Measurements from ENCODE around the gene SKAP1. TPM values are rescaled to one million over a fixed set of nuclear protein-coding genes. Genes with fewer than 3 reads are reported as not detected.
"Not testable (repeated sequence)": the region's sequence is repeated elsewhere in the genome, so short reads cannot be mapped to it uniquely, and the experiment has no call there.

Gene SKAP1
- total RNA-seq, 4 donors from 2014 or later = 1.2 to 6.4 (median 4.9) TPM; not detected in 1

DNA sequence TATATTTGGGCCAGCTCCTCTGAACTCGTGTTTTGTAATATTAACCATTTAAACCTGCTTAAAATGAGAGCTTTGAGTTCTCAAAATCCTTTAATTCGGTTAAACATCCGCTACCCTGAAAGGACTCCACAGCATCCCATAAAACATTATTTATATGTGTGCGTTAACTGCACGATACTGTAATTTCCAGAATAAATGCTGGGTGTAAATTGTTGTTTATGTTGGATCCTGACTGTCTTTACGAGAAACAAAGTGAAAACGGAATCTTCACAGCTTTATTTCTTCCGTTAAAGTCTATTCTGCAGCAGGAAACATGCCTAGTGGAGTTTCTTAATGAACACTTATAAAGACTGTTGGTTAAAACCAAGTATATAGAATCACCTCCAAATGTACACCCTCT lies 179.1 kb downstream of the SKAP1 start:
- DNase-seq = no peak
- Histone ChIP-seq H3K36me3 (no peaks in the 10 kb centered on the region), H3K27me3 (peaks cover 17% of the 10 kb centered on the region), H3K4me1 (no peaks in the 10 kb centered on the region), H3K4me3 (no peak overlapping the region), H3K9me3 (no peaks in the 10 kb centered on the region), H3K27ac (no peak overlapping the region)
- WGBS, 2 donors (ENCODE audit: low coverage in 1 of 2) = 65 to 75% methylated on average over 8 of the region's 8 CpGs
- TF ChIP-seq, protein P1, sequence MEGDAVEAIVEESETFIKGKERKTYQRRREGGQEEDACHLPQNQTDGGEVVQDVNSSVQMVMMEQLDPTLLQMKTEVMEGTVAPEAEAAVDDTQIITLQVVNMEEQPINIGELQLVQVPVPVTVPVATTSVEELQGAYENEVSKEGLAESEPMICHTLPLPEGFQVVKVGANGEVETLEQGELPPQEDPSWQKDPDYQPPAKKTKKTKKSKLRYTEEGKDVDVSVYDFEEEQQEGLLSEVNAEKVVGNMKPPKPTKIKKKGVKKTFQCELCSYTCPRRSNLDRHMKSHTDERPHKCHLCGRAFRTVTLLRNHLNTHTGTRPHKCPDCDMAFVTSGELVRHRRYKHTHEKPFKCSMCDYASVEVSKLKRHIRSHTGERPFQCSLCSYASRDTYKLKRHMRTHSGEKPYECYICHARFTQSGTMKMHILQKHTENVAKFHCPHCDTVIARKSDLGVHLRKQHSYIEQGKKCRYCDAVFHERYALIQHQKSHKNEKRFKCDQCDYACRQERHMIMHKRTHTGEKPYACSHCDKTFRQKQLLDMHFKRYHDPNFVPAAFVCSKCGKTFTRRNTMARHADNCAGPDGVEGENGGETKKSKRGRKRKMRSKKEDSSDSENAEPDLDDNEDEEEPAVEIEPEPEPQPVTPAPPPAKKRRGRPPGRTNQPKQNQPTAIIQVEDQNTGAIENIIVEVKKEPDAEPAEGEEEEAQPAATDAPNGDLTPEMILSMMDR (IDR thresholded peaks at IDR 0.05) = no peak
- no peak for TF ChIP-seq EP300 (IDR thresholded peaks at IDR 0.05; ENCODE audit: low read depth)
- no peak for TF ChIP-seq POLR2AphosphoS5 (IDR thresholded peaks at IDR 0.05)
- no peak for TF ChIP-seq POLR2A (IDR thresholded peaks at IDR 0.05)
- in situ Hi-C loops (cut with MboI; ENCODE audit: low pct_ligation_motif_present in 1 of 4, low pct_unique_long_range_greater_than_20kb in 1 of 4, low sequenced_read_pairs in 3 of 4) = no loop called here
- intact Hi-C loops (cut with DNase I; ENCODE audit: low total_unique reads) = no loop called here

DNA sequence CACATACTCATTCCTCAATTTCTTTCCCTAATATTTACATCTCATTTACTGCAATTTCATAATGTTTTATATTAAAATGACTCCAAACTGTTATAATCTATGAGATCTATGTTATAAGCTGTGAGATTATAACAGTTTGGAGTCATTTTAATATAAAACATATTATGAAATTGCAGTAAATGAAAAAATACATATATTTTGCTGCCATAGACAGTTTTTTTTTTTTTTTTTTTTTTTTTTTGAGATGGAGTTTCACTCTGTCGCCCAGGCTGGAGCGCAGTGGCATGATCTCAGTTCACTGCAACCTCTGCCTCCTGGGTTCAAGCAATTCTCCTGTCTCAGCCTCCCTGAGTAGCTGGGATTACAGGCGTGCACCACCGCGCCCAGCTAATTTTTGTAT lies 180.0 kb downstream of the SKAP1 start:
- intact Hi-C loops (cut with DNase I; ENCODE audit: low total_unique reads); H3K36me3 ChIP-seq; DNase-seq; H3K27ac ChIP-seq; H3K4me3 ChIP-seq; H3K9me3 ChIP-seq; H3K4me1 ChIP-seq; in situ Hi-C loops (cut with MboI; ENCODE audit: low pct_ligation_motif_present in 1 of 4, low pct_unique_long_range_greater_than_20kb in 1 of 4, low sequenced_read_pairs in 3 of 4): not testable (repeated sequence)
- peaks cover 15% of the 10 kb centered on the region for H3K27me3 ChIP-seq
- WGBS, 2 donors (ENCODE audit: low coverage in 1 of 2) = 93 to 95% methylated on average over 3 to 5 of the region's 5 CpGs

DNA sequence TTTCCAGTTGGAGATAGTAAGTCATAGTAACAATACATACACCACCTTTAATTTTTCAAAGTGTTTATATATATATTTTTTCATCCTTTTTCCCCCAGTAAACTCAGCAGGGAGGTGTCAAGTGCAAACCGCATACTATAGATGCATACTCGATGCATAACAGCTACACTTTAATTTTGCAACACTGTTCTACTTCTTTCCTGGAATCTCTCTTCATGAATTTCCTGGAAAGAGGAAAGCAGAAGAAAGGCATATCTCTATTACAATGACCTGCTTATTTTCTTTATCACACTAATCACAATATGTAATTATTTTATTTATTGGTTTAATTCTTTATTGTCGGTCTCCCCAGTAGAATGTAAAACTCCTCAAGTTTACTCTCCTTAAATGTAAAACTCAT lies 182.4 kb downstream of the SKAP1 start:
- in situ Hi-C loops (cut with MboI; ENCODE audit: low pct_ligation_motif_present in 1 of 4, low pct_unique_long_range_greater_than_20kb in 1 of 4, low sequenced_read_pairs in 3 of 4) = no loop called here
- intact Hi-C loops (cut with DNase I; ENCODE audit: low total_unique reads) = no loop called here
- no peak for DNase-seq

DNA sequence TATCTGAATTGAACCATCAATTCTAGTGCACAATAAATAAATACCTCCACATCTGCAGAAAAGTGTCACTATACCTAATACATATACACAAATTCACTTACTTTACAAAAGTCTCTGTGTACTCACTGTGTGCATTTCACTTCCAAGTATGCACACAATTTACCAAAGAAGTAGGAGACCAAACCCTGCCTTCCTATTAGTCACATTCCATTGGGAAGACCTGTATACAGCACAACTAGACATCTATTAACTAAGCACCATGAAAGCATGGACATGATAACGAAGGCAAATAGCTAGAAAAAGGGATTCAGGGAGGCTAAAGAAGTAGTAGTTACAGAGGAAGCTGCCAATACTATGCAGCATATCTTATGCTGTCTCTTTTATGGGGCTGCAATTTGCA lies 183.0 kb downstream of the SKAP1 start:
- peaks cover 9% of the 10 kb centered on the region for H3K27me3 ChIP-seq
- intact Hi-C loops (cut with DNase I; ENCODE audit: low total_unique reads) = no loop called here
- 83 to 86% methylated on average over 1 of the region's 1 CpG for WGBS, 2 donors (ENCODE audit: low coverage in 1 of 2)

More for the DNA sequence above, 182.4 kb downstream of the SKAP1 start:
- H3K27ac ChIP-seq = no peak overlapping the region
- TF ChIP-seq POLR2A (IDR thresholded peaks at IDR 0.05) = no peak
- TF ChIP-seq, protein P1 (IDR thresholded peaks at IDR 0.05) = no peak
- no peak for TF ChIP-seq POLR2AphosphoS5 (IDR thresholded peaks at IDR 0.05)
- TF ChIP-seq EP300 (IDR thresholded peaks at IDR 0.05; ENCODE audit: low read depth) = no peak
- no peaks in the 10 kb centered on the region for H3K9me3 ChIP-seq
- WGBS, 2 donors (ENCODE audit: low coverage in 1 of 2) = 87 to 92% methylated on average over 3 of the region's 3 CpGs
- no peaks in the 10 kb centered on the region for H3K36me3 ChIP-seq
- H3K4me1 ChIP-seq = peaks cover 0 to 21% (median 10%) of the 10 kb centered on the region in 4 donors
- peaks cover 9% of the 10 kb centered on the region for H3K27me3 ChIP-seq
- H3K4me3 ChIP-seq = no peak overlapping the region

More for the DNA sequence above, 183.0 kb downstream of the SKAP1 start:
- H3K4me3 ChIP-seq = no peak overlapping the region
- no peak overlapping the region for H3K27ac ChIP-seq
- peaks cover 0 to 22% (median 10%) of the 10 kb centered on the region in 4 donors for H3K4me1 ChIP-seq
- H3K9me3 ChIP-seq = no peaks in the 10 kb centered on the region
- no peak for DNase-seq
- no peaks in the 10 kb centered on the region for H3K36me3 ChIP-seq
- in situ Hi-C loops (cut with MboI; ENCODE audit: low pct_ligation_motif_present in 1 of 4, low pct_unique_long_range_greater_than_20kb in 1 of 4, low sequenced_read_pairs in 3 of 4) = no loop called here
- TF ChIP-seq POLR2A (IDR thresholded peaks at IDR 0.05) = no peak
- TF ChIP-seq POLR2AphosphoS5 (IDR thresholded peaks at IDR 0.05) = no peak
- TF ChIP-seq EP300 (IDR thresholded peaks at IDR 0.05; ENCODE audit: low read depth) = no peak
- TF ChIP-seq, protein P1 (IDR thresholded peaks at IDR 0.05) = no peak
